Effector memory CD8-positive, alpha-beta T cell (primary cell): ENCODE measurements around the gene TMTC3.

ENCODE experiments used
- ATAC-seq: fragments of 150-1000 bp; cut with Tn5 transposase; replicated peaks from 2 replicates; pipeline ENCODE4 v1.10.0; 2021; ENCODE audit warnings: mild to moderate bottlenecking, moderate library complexity
- DNase-seq, 3 experiments: peaks; one replicate each; pipeline ENCODE4 v3.0.0; 2021
- H3K27ac Mint-ChIP-seq, 2 donors: one replicate each; pipeline ENCODE4 v1.8.0; 2022; ENCODE audit warnings: mild to moderate bottlenecking in 2 of 2, mixed read lengths in 2 of 2, moderate library complexity in 2 of 2
- H3K27me3 Mint-ChIP-seq, 2 donors: one replicate each; pipeline ENCODE4 v1.8.0; 2022; ENCODE audit warnings: mixed read lengths in 2 of 2
- H3K36me3 Mint-ChIP-seq: one replicate; pipeline ENCODE4 v1.8.0; 2022; ENCODE audit warnings: mild to moderate bottlenecking, moderate library complexity, mixed read lengths; ENCODE audit not compliant: insufficient read depth
- H3K4me1 Mint-ChIP-seq, 2 donors: one replicate each; pipeline ENCODE4 v1.8.0; 2022; ENCODE audit warnings: low read depth in 2 of 2, mixed read lengths in 2 of 2
- H3K4me3 Mint-ChIP-seq, 2 donors: one replicate each; pipeline ENCODE4 v1.8.0; 2022; ENCODE audit warnings: mild to moderate bottlenecking in 2 of 2, mixed read lengths in 2 of 2, moderate library complexity in 2 of 2
- H3K9me3 Mint-ChIP-seq, 2 donors: one replicate each; pipeline ENCODE4 v1.8.0; 2022; ENCODE audit warnings: mixed read lengths in 2 of 2

Gene TMTC3

DNA sequence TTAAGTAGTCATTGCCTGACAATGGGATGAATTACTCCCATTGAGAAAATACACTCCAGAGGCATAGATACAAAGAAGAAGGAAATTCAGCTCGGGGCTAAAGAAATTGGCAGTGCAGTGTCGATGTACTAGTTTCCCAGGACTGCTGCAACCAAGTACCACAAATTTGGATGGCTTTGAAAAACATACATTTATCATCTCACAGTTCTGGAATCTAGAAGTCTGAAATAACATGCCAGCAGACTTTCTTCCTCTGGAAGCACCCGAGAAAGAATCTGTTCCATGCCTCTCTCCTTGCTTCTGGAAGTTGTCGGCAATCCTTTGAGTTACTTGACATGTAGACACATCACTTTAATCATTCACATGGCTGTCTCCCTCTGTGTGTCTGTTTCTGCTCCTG lies 101.9 kb downstream of the TMTC3 start:
- no peaks in the 10 kb centered on the region for H3K9me3 Mint-ChIP-seq
- H3K27ac Mint-ChIP-seq: no peak overlapping the region
- no peaks in the 10 kb centered on the region for H3K27me3 Mint-ChIP-seq
- no peaks in the 10 kb centered on the region for H3K36me3 Mint-ChIP-seq
- DNase-seq (no peak), ATAC-seq (no peak)
- no peaks in the 10 kb centered on the region for H3K4me1 Mint-ChIP-seq
- no peak overlapping the region for H3K4me3 Mint-ChIP-seq

- DNase-seq (no peak), ATAC-seq (no peak)
- Mint-ChIP-seq H3K27me3 (no peaks in the 10 kb centered on the region), H3K36me3 (no peaks in the 10 kb centered on the region), H3K4me1 (no peaks in the 10 kb centered on the region), H3K27ac (no peak overlapping the region), H3K4me3 (no peak overlapping the region), H3K9me3 (no peaks in the 10 kb centered on the region)
These were observed 103.8 kb downstream of the TMTC3 start for GRCh38 chr12:88245905-88246304.

DNA sequence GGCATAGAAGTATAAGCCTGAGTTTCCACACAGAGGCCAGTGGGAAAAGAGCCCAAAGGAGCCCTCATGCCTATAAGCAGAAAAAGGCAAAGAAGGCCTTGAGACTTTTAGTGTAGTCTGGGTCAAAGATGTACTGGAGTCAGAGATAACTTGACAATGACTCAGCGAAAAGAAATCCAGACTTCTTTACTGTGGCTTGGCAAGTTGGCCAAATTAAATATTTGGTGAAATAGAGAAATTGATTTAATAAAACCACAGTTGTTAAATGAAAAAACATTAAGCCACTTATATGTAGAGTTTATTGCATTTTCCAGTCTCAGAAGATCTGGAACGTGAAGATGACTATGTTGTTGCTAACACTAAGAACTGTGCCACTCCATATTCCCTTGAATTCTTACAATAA lies 105.1 kb downstream of the TMTC3 start:
- no peak for ATAC-seq
- no peaks in the 10 kb centered on the region for H3K27me3 Mint-ChIP-seq
- no peaks in the 10 kb centered on the region for H3K4me1 Mint-ChIP-seq
- DNase-seq: no peak
- H3K36me3 Mint-ChIP-seq: no peaks in the 10 kb centered on the region
- H3K27ac Mint-ChIP-seq: no peak overlapping the region
- H3K4me3 Mint-ChIP-seq: no peak overlapping the region
- no peaks in the 10 kb centered on the region for H3K9me3 Mint-ChIP-seq

- Mint-ChIP-seq H3K4me1 (no peaks in the 10 kb centered on the region), H3K4me3 (no peak overlapping the region), H3K27ac (no peak overlapping the region), H3K9me3 (no peaks in the 10 kb centered on the region), H3K27me3 (no peaks in the 10 kb centered on the region), H3K36me3 (no peaks in the 10 kb centered on the region)
- ATAC-seq (no peak), DNase-seq (no peak)
These were observed 106.5 kb downstream of the TMTC3 start for GRCh38 chr12:88248606-88249005.
